ENCODE data around the gene GRM5.

GRM5 gene

DNA sequence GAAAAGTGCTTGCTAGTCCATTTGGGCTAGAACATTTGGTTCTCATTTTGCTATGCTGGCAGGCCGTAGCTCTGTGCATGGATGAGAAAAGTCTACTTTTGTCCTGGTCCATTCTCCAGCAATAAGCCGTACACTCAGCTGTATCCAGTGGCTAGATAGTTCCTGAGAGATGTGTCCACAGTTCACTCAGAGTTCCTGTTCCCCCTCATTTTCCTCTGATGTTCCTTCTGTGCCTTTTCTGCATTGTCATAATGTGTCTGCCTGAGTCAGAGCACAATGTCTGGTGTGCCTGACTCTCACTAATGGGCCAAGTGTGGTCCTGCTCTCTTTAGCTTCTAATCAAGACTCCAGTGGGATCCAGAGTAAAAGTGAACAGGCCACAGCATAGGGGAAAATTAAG lies 512.6 kb downstream of the GRM5 start:
- no peak for DNase-seq (ENCODE audit: low read depth, low spot score)
- no peak overlapping the region for H3K4me3 ChIP-seq (ENCODE audit: low read depth, low read length)
- TF ChIP-seq, protein P1, sequence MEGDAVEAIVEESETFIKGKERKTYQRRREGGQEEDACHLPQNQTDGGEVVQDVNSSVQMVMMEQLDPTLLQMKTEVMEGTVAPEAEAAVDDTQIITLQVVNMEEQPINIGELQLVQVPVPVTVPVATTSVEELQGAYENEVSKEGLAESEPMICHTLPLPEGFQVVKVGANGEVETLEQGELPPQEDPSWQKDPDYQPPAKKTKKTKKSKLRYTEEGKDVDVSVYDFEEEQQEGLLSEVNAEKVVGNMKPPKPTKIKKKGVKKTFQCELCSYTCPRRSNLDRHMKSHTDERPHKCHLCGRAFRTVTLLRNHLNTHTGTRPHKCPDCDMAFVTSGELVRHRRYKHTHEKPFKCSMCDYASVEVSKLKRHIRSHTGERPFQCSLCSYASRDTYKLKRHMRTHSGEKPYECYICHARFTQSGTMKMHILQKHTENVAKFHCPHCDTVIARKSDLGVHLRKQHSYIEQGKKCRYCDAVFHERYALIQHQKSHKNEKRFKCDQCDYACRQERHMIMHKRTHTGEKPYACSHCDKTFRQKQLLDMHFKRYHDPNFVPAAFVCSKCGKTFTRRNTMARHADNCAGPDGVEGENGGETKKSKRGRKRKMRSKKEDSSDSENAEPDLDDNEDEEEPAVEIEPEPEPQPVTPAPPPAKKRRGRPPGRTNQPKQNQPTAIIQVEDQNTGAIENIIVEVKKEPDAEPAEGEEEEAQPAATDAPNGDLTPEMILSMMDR (IDR thresholded peaks at IDR 0.05; ENCODE audit: insufficient read depth, low read length, missing control alignments), result no peak
- ChIA-PET CTCF (interaction anchor here (0.8 to 5.4 kb wide), 14 partner anchors 8 to 1200 kb away, joined by 3 to 61 read pairs (median 5); partner anchors contain the start of gene RAB38), POLR2A (no interaction called here)

DNA sequence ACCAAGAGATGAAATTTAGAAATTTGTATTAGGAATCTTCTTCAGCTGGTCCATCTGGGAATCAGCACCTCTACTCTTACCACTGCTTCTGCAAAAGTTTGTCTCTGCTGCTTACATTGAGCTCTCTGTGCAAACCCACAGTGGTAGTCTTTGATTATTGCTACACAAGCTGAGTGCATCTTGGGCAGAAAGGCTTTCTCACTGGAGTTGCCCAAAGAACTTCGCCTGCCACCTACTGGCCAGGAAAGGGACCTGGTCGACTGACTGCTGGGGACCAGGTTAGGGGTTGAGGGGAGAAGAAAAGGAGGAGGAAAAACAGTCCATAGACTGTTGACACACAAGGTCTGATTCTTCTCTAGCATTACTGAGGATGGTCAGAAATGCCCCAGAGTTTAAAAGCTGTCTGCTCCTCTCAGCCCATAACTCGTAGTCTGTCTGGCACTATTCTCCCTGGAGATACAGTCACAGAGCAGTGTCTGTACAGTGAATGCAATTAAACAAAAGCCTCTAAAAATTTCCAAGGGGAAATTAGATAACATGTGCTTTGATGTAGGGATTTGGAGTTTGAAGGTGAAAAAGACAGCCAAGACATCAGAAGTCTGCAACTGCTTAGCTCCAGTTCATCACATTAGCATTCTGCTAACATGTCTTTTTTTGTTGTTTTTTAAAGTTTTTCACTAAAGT lies 513.3 kb downstream of the GRM5 start:
- CTCF ChIA-PET, result interaction anchor here (0.7 to 5.4 kb wide), 19 partner anchors 8 to 1200 kb away, joined by 3 to 61 read pairs (median 5); partner anchors contain the start of gene RAB38

DNA sequence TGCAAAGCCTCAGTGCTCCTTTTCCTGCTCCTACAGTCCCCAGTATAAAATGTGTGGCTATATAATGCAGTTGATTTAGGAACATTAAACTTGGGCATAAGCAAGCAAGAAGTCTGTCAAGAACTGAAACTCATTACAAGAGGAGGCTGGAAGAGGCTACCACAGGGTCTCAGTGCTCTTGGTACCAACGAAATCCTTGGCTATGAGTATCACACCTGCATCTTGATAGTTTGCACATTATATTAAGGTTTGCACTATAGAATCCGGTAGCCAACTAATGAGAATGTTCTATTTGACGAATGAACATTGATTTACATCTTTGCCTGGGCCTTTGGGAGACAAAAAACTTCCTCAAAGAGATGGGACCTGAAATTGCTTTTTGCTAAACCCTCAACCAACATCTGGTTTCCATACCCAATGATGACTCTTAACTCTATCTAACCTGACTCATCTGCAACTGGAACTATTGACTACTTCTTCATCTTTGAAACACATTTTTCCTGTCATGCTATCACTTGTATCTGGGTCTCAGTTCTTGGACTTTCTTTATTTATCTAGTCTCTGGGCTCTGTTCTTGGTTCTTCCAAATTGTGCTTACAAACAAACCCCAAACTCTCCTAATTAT lies 521.0 kb downstream of the GRM5 start:
- ChIA-PET POLR2A (no interaction called here), CTCF (interaction anchor here (0.6 to 7.2 kb wide), 21 partner anchors 8 to 531 kb away, joined by 3 to 119 read pairs (median 4); no protein-coding TSS in a partner anchor)
- DNase-seq (ENCODE audit: low read depth, low spot score), result no peak
- TF ChIP-seq, protein P1 (IDR thresholded peaks at IDR 0.05; ENCODE audit: insufficient read depth, low read length, missing control alignments), result no peak
- no peak overlapping the region for H3K4me3 ChIP-seq (ENCODE audit: low read depth, low read length)

More for the DNA sequence above, 513.3 kb downstream of the GRM5 start:
- DNase-seq (ENCODE audit: low read depth, low spot score), result no peak
- H3K4me3 ChIP-seq (ENCODE audit: low read depth, low read length), result no peak overlapping the region
- POLR2A ChIA-PET, result no interaction called here
- TF ChIP-seq, protein P1 (IDR thresholded peaks at IDR 0.05; ENCODE audit: insufficient read depth, low read length, missing control alignments), result peak; percentile 75

GRCh38 chr11:88543902-88544655 lies 521.7 kb downstream of the GRM5 start:
- DNase-seq (ENCODE audit: low read depth, low spot score), result peak; percentile 70
- TF ChIP-seq, protein P1 (IDR thresholded peaks at IDR 0.05; ENCODE audit: insufficient read depth, low read length, missing control alignments), result peak; percentile 90
- H3K4me3 ChIP-seq (ENCODE audit: low read depth, low read length), result no peak overlapping the region
- CTCF ChIA-PET, result interaction anchor here (0.6 to 7.2 kb wide), 39 partner anchors 8 to 666 kb away, joined by 3 to 119 read pairs (median 3); no protein-coding TSS in a partner anchor
- POLR2A ChIA-PET, result interaction anchor here (0.7 kb wide), 1 partner anchor 661 kb away, joined by 3 read pairs; no protein-coding TSS in a partner anchor

GRCh38 chr11:88541006-88541405 lies 524.8 kb downstream of the GRM5 start:
- CTCF ChIA-PET, result interaction anchor here (2.2 to 8.1 kb wide), 4 partner anchors 10 to 527 kb away, joined by 5 to 119 read pairs (median 78); no protein-coding TSS in a partner anchor

More at GRCh38 chr11:88541006-88541405, 524.8 kb downstream of the GRM5 start:
- TF ChIP-seq, protein P1 (IDR thresholded peaks at IDR 0.05; ENCODE audit: insufficient read depth, low read length, missing control alignments), result no peak
- no peak for DNase-seq (ENCODE audit: low read depth, low spot score)
- POLR2A ChIA-PET, result no interaction called here
- no peak overlapping the region for H3K4me3 ChIP-seq (ENCODE audit: low read depth, low read length)

All from AG04449 (cell line).